Tibial artery (tissue), 4 donors: ENCODE results near the gene DDX20.

Source experiments
- DNase-seq, 2 donors: peaks; one replicate each; pipeline ENCODE4 v3.0.0-alpha.2; 2019
- H3K27ac ChIP-seq, 2 donors: fragments of 200-600 bp; sonication (generic) in 1 of 2; 1 replicate in 1 of 2; 2 replicates in 1 of 2; pipeline ENCODE4 v1.5.1; 2018 to 2019; ENCODE audit warnings: mild to moderate bottlenecking in 1 of 2
- H3K27me3 ChIP-seq, 2 donors: fragments of 200-600 bp; sonication (generic) in 1 of 2; one replicate each; pipeline versions ENCODE4 v1.5.1 to v1.6.0; 2016 to 2019
- H3K36me3 ChIP-seq, 3 donors: fragments of 200-600 bp; sonication (generic) in 2 of 3; one replicate each; pipeline ENCODE4 v1.5.1; 2016 to 2019; ENCODE audit warnings: mild to moderate bottlenecking in 2 of 3
- H3K4me1 ChIP-seq, 4 donors: fragments of 200-600 bp; sonication (generic) in 2 of 4; 1 replicate in 3 of 4; 2 replicates in 1 of 4; pipeline ENCODE4 v1.5.1; 2016 to 2019
- H3K4me3 ChIP-seq, 2 donors: fragments of 200-600 bp; sonication (generic) in 1 of 2; 1 replicate in 1 of 2; 2 replicates in 1 of 2; pipeline ENCODE4 v1.5.1; 2018 to 2019; ENCODE audit warnings: mild to moderate bottlenecking in 2 of 2
- H3K9me3 ChIP-seq, 3 donors: fragments of 200-600 bp; sonication (generic) in 1 of 3; one replicate each; pipeline ENCODE4 v1.5.1; 2016 to 2019
- CTCF ChIP-seq, 2 experiments: fragments of 200-600 bp in 1 of 2; fragments of 450-650 bp in 1 of 2; IDR thresholded peaks; one replicate each; pipeline ENCODE4 v1.5.1; 2017 to 2019; ENCODE audit warnings: antibody characterized with exemption in 2 of 2, mild to moderate bottlenecking in 1 of 2, moderate library complexity in 1 of 2
- intact Hi-C: fragments of 100-400 bp; cut with DNase I; formaldehyde crosslinking; loops from one replicate; pipeline ENCODE4 v1.15.0; 2023; ENCODE audit warnings: low total_unique reads

DDX20 gene

GRCh38 chr1:111745675-111746613 is 9.8 kb upstream of the DDX20 start:
- no peaks in the 10 kb centered on the region for H3K9me3 ChIP-seq
- no peak overlapping the region for H3K27ac ChIP-seq
- intact Hi-C loops = no loop called here
- H3K36me3 ChIP-seq = no peaks in the 10 kb centered on the region
- DNase-seq = no peak
- H3K27me3 ChIP-seq = no peaks in the 10 kb centered on the region
- no peak overlapping the region for H3K4me3 ChIP-seq
- no peak for TF ChIP-seq CTCF (IDR thresholded peaks at IDR 0.05)
- H3K4me1 ChIP-seq = no peaks in the 10 kb centered on the region

GRCh38 chr1:111746614-111746999 is 9.1 kb upstream of the DDX20 start:
- Histone ChIP-seq H3K27ac (no peak overlapping the region), H3K4me3 (no peak overlapping the region), H3K36me3 (no peaks in the 10 kb centered on the region), H3K9me3 (no peaks in the 10 kb centered on the region), H3K27me3 (no peaks in the 10 kb centered on the region), H3K4me1 (no peaks in the 10 kb centered on the region)
- TF ChIP-seq CTCF (IDR thresholded peaks at IDR 0.05) = no peak
- intact Hi-C loops = no loop called here
- no peak for DNase-seq

- no peak overlapping the region for H3K27ac ChIP-seq
- intact Hi-C loops = no loop called here
- no peak overlapping the region for H3K4me3 ChIP-seq
- H3K36me3 ChIP-seq = no peaks in the 10 kb centered on the region
- peak in 1 of 2 donors; percentile 56 for DNase-seq
- H3K9me3 ChIP-seq = no peaks in the 10 kb centered on the region
- peak; percentile 49 to 59 for TF ChIP-seq CTCF (IDR thresholded peaks at IDR 0.05)
- no peaks in the 10 kb centered on the region for H3K4me1 ChIP-seq
- no peaks in the 10 kb centered on the region for H3K27me3 ChIP-seq
These were observed 8.4 kb upstream of the DDX20 start for GRCh38 chr1:111747282-111747734.

GRCh38 chr1:111747947-111748346 is 7.8 kb upstream of the DDX20 start:
- intact Hi-C loops = no loop called here
- Histone ChIP-seq H3K4me1 (no peaks in the 10 kb centered on the region), H3K9me3 (no peaks in the 10 kb centered on the region), H3K27ac (no peak overlapping the region), H3K27me3 (no peaks in the 10 kb centered on the region), H3K36me3 (no peaks in the 10 kb centered on the region), H3K4me3 (no peak overlapping the region)
- TF ChIP-seq CTCF (IDR thresholded peaks at IDR 0.05) = no peak
- no peak for DNase-seq

- H3K27ac ChIP-seq = no peak overlapping the region
- TF ChIP-seq CTCF (IDR thresholded peaks at IDR 0.05) = no peak
- H3K27me3 ChIP-seq = no peaks in the 10 kb centered on the region
- DNase-seq = no peak
- H3K4me3 ChIP-seq = no peak overlapping the region
- no peaks in the 10 kb centered on the region for H3K36me3 ChIP-seq
- intact Hi-C loops = loop anchor here (5.0 kb wide), 1 partner anchor 32 kb away; no protein-coding TSS in a partner anchor
- no peaks in the 10 kb centered on the region for H3K9me3 ChIP-seq
- H3K4me1 ChIP-seq = peaks cover 0 to 4% (median 3%) of the 10 kb centered on the region in 4 donors
These were observed 6.1 kb upstream of the DDX20 start for GRCh38 chr1:111749628-111750027.
